BLaER1 treated with 17β-estradiol and CSF1 and Interleukin-3, amounts not matched to agents 10 nM and 100 nM (cell line): ENCODE results near the gene SLC17A8.

Experiments used
- H3K27ac ChIP-seq, 11 experiments: shearing (Covaris generic); formaldehyde crosslinking; 2 replicates each; pipeline ENCODE4 v1.8.1; 2022
- H3K27me3 ChIP-seq, 11 experiments: shearing (Covaris generic); formaldehyde crosslinking; 2 replicates each; pipeline ENCODE4 v1.8.1; 2022
- H3K36me3 ChIP-seq, 11 experiments: shearing (Covaris generic); formaldehyde crosslinking; 2 replicates each; pipeline ENCODE4 v1.8.1; 2022
- H3K4me1 ChIP-seq, 10 experiments: shearing (Covaris generic); formaldehyde crosslinking; 2 replicates each; pipeline ENCODE4 v1.8.1; 2022
- H3K4me2 ChIP-seq, 11 experiments: shearing (Covaris generic); formaldehyde crosslinking; 2 replicates each; pipeline ENCODE4 v1.8.1; 2022
- H3K4me3 ChIP-seq, 10 experiments: shearing (Covaris generic); formaldehyde crosslinking; 2 replicates each; pipeline ENCODE4 v1.8.1; 2022
- H3K9ac ChIP-seq, 11 experiments: shearing (Covaris generic); formaldehyde crosslinking; 2 replicates each; pipeline ENCODE4 v1.8.1; 2022
- H3K9me3 ChIP-seq, 11 experiments: shearing (Covaris generic); formaldehyde crosslinking; replicated peaks in 1 of 11; 2 replicates each; pipeline ENCODE4 v1.8.1; 2022
- H4K20me1 ChIP-seq, 11 experiments: shearing (Covaris generic); formaldehyde crosslinking; 2 replicates each; pipeline ENCODE4 v1.8.1; 2022
- Cebpa-rat ChIP-seq, 11 experiments: shearing (Covaris generic); IDR thresholded peaks; 2 replicates each; pipeline ENCODE4 v1.8.1; 2022

Gene SLC17A8

DNA sequence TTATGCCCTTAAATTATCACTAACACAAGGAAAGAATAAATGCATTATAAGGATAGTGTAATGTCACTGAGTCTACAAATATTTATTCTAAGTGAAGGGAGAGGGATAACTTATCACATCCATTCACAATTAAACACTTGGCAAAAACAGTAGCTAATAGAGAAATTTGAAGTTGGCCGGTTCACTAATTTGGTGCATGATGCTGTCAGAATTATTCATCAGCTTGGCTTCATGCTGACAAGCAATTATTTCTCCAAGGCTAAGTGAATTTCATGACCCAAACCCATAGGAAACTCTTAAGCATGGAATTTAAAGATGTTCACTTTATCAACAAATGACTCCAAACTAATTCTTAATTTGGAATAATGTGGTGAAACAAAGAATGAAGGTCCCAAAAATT lies 91.8 kb downstream of the SLC17A8 start:
- H4K20me1 ChIP-seq: no peaks in the 10 kb centered on the region
- H3K9ac ChIP-seq: no peak overlapping the region
- no peak for TF ChIP-seq Cebpa-rat (IDR thresholded peaks at IDR 0.05)
- no peak overlapping the region for H3K4me3 ChIP-seq
- no peaks in the 10 kb centered on the region for H3K27me3 ChIP-seq
- H3K4me2 ChIP-seq: no peak overlapping the region
- H3K4me1 ChIP-seq: peaks cover 0 to 12% (median 8%) of the 10 kb centered on the region in 10 experiments; a peak in 8 of 20 replicates
- H3K9me3 ChIP-seq: no peaks in the 10 kb centered on the region
- no peaks in the 10 kb centered on the region for H3K36me3 ChIP-seq
- no peak overlapping the region for H3K27ac ChIP-seq

DNA sequence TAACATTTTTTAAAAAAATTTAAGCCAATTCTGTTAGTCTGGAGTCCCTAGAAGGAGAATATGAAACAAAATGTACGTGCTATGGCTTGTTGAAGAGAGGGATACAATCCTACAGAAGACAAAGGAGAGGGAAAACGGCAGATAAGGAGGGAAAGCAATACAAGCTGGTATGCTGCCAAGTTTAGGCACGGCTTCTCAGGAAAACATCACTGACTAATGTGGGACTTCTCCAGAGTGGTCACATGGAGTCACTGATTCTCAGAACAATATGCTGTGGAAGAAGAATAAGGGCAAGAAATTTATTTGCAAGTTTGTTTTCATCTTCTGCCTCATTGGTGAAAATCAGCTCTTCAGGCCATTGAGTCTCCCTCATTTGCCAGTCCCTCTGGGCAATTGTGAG lies 93.9 kb downstream of the SLC17A8 start:
- H3K36me3 ChIP-seq: no peaks in the 10 kb centered on the region
- no peak overlapping the region for H3K9ac ChIP-seq
- no peak for TF ChIP-seq Cebpa-rat (IDR thresholded peaks at IDR 0.05)
- no peak overlapping the region for H3K4me3 ChIP-seq
- no peak overlapping the region for H3K4me2 ChIP-seq
- H3K27me3 ChIP-seq: no peaks in the 10 kb centered on the region
- no peak overlapping the region for H3K27ac ChIP-seq
- no peaks in the 10 kb centered on the region for H4K20me1 ChIP-seq
- peaks cover 0 to 12% (median 8%) of the 10 kb centered on the region in 10 experiments; a peak in 8 of 20 replicates for H3K4me1 ChIP-seq
- no peaks in the 10 kb centered on the region for H3K9me3 ChIP-seq

DNA sequence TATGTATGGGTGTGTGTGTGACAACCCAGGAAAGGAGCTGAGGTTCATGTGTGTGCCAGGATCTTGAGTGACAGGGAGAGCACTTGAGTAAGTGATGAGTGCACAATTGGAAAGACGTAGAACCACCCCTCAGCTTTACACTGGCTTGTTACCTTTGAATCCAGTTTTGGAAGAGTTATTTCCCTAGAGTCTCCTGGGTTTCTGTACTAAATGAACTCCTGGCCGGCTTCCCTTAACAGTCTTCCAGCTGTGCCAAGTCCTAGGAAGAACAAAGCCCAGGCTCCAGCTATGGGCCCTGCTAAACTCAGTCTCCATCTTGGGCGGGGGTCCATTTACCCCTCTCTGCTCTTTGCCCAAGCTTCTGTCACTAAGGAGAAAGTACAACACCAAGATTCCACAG lies 97.1 kb downstream of the SLC17A8 start:
- Histone ChIP-seq H3K4me2 (no peak overlapping the region), H3K9ac (no peak overlapping the region), H3K27ac (no peak overlapping the region), H3K4me1 (no peaks in the 10 kb centered on the region), H3K27me3 (no peaks in the 10 kb centered on the region), H3K4me3 (no peak overlapping the region), H4K20me1 (no peaks in the 10 kb centered on the region), H3K36me3 (no peaks in the 10 kb centered on the region), H3K9me3 (no peaks in the 10 kb centered on the region)
- no peak for TF ChIP-seq Cebpa-rat (IDR thresholded peaks at IDR 0.05)

DNA sequence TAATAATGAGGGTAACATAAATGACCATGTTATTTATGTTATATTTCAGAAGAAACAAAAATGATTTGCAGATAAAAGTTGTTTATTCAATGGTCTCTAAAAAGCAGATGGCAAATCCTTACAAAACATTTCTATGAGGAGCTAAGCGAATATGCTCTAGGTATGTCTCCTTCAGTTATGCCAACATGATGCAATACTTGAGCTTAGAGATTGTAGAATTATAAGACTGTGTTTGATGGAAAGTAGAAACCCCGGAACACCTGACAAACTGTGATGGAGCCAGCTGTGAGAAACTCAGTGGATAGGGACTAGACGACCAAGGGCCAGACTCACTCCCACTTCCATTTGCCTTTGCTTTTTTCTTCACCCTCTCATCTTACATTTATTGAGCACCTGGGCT lies 99.0 kb downstream of the SLC17A8 start:
- H4K20me1 ChIP-seq: no peaks in the 10 kb centered on the region
- no peak overlapping the region for H3K9ac ChIP-seq
- no peak overlapping the region for H3K4me3 ChIP-seq
- no peaks in the 10 kb centered on the region for H3K4me1 ChIP-seq
- no peaks in the 10 kb centered on the region for H3K36me3 ChIP-seq
- no peak overlapping the region for H3K27ac ChIP-seq
- H3K4me2 ChIP-seq: no peak overlapping the region
- no peak for TF ChIP-seq Cebpa-rat (IDR thresholded peaks at IDR 0.05)
- no peaks in the 10 kb centered on the region for H3K27me3 ChIP-seq
- no peaks in the 10 kb centered on the region for H3K9me3 ChIP-seq

DNA sequence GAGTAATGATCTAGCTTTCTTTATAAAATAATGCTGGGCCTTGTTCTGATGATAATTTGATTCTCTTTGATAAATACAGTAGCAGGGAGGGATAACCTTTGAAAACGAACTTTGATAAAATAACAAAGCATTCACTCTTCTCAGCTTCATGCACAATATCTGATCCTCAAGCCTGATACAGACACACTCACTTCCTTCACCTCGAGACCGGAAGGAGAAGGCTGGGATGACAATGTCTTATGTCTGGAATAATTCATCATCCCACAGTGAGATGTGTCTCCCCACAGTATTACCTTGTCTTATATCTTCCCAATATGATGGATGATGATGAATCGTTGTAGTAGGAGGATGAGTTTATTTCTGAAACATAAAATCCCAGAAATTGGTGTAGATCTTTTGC lies 101.3 kb downstream of the SLC17A8 start:
- Histone ChIP-seq H3K36me3 (no peaks in the 10 kb centered on the region), H3K4me3 (no peak overlapping the region), H3K4me2 (no peak overlapping the region), H3K9me3 (no peaks in the 10 kb centered on the region), H3K9ac (no peak overlapping the region), H3K27ac (no peak overlapping the region), H4K20me1 (no peaks in the 10 kb centered on the region), H3K4me1 (no peaks in the 10 kb centered on the region), H3K27me3 (no peaks in the 10 kb centered on the region)
- TF ChIP-seq Cebpa-rat (IDR thresholded peaks at IDR 0.05): no peak

DNA sequence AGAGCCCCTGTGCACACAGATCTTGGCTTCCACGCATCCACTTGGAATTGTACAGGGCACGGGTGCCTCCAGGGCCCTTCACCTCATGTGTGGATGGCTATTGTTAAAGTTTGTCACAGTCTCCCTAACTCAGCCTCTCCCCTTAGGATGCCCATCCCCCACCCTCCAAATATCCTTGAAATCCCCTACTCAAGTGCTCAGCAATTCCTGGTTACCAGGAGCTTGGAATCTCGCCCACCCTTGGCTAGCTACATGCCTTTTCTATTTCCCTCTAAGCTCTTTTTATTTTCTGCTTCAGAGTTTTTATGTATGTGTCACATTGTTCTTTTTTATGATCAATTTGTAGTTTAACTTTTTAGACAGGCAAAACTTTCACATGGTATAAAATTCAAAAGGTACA lies 103.8 kb downstream of the SLC17A8 start:
- no peaks in the 10 kb centered on the region for H3K36me3 ChIP-seq
- H3K27ac ChIP-seq: no peak overlapping the region
- no peaks in the 10 kb centered on the region for H4K20me1 ChIP-seq
- no peak overlapping the region for H3K4me3 ChIP-seq
- no peaks in the 10 kb centered on the region for H3K27me3 ChIP-seq
- no peak for TF ChIP-seq Cebpa-rat (IDR thresholded peaks at IDR 0.05)
- H3K9ac ChIP-seq: no peak overlapping the region
- H3K4me2 ChIP-seq: no peak overlapping the region
- H3K9me3 ChIP-seq: no peaks in the 10 kb centered on the region
- no peaks in the 10 kb centered on the region for H3K4me1 ChIP-seq

DNA sequence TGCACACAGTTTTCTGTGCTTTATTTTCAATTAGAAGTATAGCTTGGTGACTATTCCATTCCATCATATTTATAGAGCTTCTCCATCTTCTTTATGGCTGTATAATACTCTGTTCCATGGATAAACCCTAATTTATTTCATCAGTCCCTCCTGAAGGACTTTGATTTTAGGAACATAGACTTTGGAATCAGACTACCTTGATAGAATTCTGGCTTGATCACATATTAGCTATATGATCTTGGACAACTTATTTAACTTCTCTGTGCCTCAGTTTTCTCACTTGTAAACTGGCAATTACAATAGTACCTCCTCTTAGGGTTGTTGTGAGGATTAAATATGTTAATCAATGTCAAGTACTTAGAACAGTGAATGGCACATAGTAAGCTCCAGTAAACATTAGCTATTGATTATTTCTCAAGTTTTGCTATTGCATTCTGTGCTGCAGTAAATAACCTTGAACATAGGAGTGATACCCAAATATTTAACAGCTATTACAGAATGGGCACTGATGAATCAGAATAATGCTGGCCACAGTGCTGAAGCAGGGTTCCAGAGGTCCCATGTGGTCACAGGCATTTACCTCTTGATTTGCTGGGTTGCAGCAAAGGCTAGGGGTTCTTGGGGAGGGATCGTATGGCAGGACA lies 104.6 kb downstream of the SLC17A8 start:
- H3K36me3 ChIP-seq: no peaks in the 10 kb centered on the region
- no peaks in the 10 kb centered on the region for H3K4me1 ChIP-seq
- H3K27me3 ChIP-seq: no peaks in the 10 kb centered on the region
- no peak overlapping the region for H3K27ac ChIP-seq
- H3K9ac ChIP-seq: no peak overlapping the region
- H3K4me3 ChIP-seq: no peak overlapping the region
- H3K4me2 ChIP-seq: no peak overlapping the region
- H4K20me1 ChIP-seq: no peaks in the 10 kb centered on the region
- no peaks in the 10 kb centered on the region for H3K9me3 ChIP-seq
- TF ChIP-seq Cebpa-rat (IDR thresholded peaks at IDR 0.05): no peak

DNA sequence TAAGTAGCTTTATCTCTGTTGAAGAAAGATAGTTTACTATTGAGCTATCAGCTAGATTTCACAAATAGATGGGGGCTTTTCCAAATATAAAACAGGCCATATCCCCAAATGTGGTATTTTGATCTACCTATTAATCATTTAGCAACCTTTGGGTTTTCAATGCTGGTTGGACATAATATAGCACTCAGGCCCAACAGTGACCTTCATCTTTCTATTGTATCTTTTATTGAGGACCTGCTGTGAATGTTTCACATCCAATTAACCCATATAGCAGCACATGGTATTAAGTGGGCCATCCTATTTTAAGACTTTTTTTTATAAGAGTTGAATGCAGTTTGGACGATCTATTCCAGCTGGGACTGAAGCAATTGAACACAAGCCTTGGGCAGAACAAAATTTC lies 106.8 kb downstream of the SLC17A8 start:
- Histone ChIP-seq H3K9me3 (no peaks in the 10 kb centered on the region), H3K36me3 (no peaks in the 10 kb centered on the region), H3K27ac (no peak overlapping the region), H3K4me3 (no peak overlapping the region), H3K27me3 (no peaks in the 10 kb centered on the region), H4K20me1 (no peaks in the 10 kb centered on the region), H3K9ac (no peak overlapping the region), H3K4me1 (no peaks in the 10 kb centered on the region), H3K4me2 (no peak overlapping the region)
- TF ChIP-seq Cebpa-rat (IDR thresholded peaks at IDR 0.05): no peak

DNA sequence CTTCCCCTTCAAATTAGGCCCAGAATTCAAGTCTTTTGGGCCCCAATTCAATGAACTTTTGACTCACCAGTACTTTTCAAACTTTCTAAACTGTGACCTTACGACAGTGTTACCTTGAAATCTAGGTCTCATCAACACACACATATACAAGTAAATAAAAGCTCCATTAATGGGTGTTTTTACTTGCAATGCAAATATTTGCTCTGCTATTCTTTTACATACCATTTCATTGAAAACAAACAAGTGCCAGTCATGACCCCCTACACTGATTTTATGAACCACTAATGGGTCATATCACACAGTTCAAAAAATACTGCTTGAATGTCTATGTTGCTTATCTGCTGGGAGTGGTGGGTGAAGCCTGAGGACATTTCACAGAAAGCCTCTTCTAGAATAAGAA lies 107.7 kb downstream of the SLC17A8 start:
- H3K9ac ChIP-seq: no peak overlapping the region
- H3K4me2 ChIP-seq: no peak overlapping the region
- H3K4me3 ChIP-seq: no peak overlapping the region
- H3K27ac ChIP-seq: no peak overlapping the region
- no peaks in the 10 kb centered on the region for H4K20me1 ChIP-seq
- no peaks in the 10 kb centered on the region for H3K36me3 ChIP-seq
- H3K4me1 ChIP-seq: no peaks in the 10 kb centered on the region
- no peak for TF ChIP-seq Cebpa-rat (IDR thresholded peaks at IDR 0.05)
- H3K27me3 ChIP-seq: no peaks in the 10 kb centered on the region
- H3K9me3 ChIP-seq: no peaks in the 10 kb centered on the region

DNA sequence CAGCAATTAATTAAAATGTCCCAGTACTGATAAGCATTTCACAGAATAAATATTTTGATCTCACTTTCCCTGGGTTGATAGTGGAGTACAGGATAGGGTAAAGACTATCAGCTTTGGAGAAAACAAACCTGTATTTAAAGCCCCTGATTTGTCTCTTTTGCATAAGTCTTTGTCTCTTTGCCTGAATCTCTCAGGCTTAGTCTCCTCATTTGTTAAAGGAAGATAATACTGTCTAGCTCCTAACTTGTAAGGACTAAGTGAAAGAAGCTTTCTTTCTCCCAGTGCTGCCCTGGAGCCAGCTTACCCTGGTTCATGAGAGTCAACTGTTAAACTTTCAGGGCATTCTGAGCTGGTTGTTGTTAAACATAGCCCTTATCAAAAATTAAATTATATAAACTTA lies 111.3 kb downstream of the SLC17A8 start:
- Histone ChIP-seq H3K4me2 (no peak overlapping the region), H4K20me1 (no peaks in the 10 kb centered on the region), H3K4me1 (no peaks in the 10 kb centered on the region), H3K27ac (no peak overlapping the region), H3K36me3 (no peaks in the 10 kb centered on the region), H3K9me3 (no peaks in the 10 kb centered on the region), H3K9ac (no peak overlapping the region), H3K4me3 (no peak overlapping the region), H3K27me3 (no peaks in the 10 kb centered on the region)
- TF ChIP-seq Cebpa-rat (IDR thresholded peaks at IDR 0.05): no peak
